Measurements from ENCODE around the gene EARS2.
"Not testable (repeated sequence)": the region's sequence is repeated elsewhere in the genome, so short reads cannot be mapped to it uniquely, and the experiment has no call there.

EARS2 gene
- 6.5 to 16.6 reads per million in 2 donors for total RNA-seq

DNA sequence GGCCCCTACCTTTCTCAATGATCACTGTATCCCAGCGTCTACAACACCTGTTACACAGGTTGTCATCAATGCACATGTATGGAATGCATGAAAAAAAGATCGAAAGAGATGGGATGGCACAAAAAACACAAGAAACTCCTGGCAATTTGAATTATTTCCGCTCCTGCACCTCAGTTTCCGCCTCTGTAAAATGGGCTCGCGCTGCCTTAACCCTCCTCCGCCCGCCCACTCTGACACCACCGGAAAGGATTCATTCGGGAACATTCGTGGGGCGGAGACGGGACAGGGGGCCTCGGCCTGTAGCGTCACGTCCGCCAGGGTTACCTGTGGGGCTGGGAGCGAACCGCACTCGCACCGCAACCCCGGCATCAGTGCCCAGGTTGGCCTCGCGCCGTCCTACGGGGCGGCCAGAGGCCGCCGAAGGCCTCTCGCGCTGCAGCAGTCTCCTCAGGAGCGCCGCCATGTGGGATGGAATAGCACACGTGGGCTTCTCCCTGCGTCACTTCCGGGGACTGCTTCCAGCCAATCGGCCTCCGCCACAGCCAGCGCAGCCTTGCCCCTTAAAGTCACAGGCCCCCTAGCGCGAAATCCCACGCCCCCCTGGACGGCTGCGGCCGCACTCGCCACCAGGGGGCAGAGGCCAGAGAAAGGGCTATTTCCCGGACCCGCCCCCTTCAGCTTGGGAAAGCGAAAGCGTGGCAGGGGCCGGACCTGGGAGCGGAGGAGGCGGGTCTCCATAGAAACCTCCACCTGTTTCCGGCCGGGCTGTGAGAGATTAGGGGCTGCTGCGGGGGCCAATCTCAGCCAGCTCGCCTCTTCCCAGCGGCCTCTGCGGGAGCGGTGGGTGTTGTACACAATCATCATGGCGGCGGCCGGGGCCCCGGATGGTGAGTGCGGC is at the start of gene EARS2, which contains the start of gene UBFD1:
EARS2 (minus strand) TSS at position 470 of the 898 bp plus-strand sequence; CDS start at position 463, 7 bp downstream.
UBFD1 (plus strand) TSS at position 847 of the 898 bp plus-strand sequence; CDS start at position 863, 16 bp downstream.
- DNase-seq: peak; percentile 80 to 98 (median 97)

GRCh38 chr16:23597003-23597756 is 40.0 kb upstream of the EARS2 start:
- peak in 1 of 5 experiments; percentile 48 for DNase-seq

DNA sequence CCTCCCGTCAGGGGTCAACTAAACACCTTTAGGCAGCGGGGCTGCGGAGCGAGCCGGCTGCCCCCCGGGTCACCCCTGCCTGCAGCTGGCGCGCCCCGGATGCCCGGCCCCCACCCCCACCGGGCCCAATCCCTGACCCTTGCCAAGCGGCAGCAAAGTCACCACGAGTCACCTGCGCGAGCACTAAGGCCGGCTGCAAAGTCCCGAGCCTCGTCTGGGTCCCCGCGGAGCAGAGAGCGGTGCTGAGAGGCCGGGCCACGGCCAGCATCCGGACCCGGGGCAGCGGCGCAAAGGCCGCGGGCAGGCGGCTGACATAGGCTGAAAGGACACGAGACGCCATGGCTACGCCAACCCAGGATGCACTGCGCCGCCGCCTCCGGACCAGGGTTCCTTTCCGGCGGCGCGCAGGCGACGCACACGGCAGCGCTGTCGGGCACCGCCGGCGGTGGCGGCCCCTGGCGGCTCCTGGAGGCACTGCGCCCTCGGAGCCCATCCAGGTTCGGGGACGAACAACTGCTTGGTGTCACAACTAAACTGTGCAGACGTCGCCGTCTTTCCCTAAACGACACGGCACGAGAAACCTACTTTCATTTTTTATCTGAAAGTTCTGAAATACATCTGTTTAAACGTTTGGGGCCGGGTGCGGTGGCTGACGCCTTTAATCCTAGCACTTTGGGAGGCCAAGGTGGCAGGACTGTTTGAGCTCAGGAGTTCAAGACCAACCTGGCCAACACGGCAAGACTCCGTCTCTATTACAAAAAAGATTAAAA is 39.0 kb upstream of the EARS2 start, which contains the start of gene NDUFAB1:
NDUFAB1 (minus strand) TSS at position 366 of the 770 bp plus-strand sequence; CDS start at position 340, 26 bp downstream.
- peak; percentile 77 to 93 (median 85) for DNase-seq

GRCh38 chr16:23595246-23595950 is 38.2 kb upstream of the EARS2 start:
- no peak for DNase-seq

DNA sequence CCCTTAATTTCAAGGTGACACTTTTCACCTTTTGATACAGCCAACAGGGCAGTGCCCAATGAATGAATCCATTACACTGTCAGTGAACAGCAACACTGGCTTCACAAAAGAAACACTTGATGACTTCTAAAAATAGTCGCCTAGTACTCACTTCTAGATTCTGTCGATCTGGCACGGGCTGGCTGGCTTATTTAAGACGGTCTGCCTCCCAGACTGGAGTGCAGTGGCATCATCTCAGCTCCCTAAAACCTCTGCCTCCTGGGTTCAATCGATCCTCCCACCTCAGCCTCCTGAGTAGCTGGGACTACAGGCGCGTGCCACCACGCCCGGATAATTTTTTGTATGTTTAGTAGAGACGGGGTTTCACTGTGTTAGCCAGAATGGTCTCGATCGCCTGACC is 37.0 kb upstream of the EARS2 start:
- DNase-seq: no peak

DNA sequence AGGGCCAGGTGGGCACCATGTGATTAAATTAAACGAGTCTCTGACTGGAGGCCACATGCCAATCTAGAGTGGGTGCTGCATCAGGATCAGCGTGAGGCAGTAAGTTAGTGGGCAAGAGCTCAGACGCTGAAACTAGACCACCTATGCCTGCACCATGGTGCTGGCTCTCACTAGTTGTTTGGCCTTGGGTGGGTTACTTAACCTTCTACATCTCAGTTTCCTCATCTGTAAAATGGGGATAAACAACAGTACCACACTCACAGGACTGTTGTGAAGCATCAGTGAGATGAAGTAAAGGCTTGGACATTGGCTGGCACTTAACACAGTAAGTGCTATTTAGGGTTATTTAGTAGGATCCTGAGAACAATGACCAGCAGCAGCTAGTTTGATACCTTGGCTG is 33.0 kb upstream of the EARS2 start:
- no peak for DNase-seq

- DNase-seq: no peak
These were observed 30.6 kb upstream of the EARS2 start for GRCh38 chr16:23587726-23588125.

DNA sequence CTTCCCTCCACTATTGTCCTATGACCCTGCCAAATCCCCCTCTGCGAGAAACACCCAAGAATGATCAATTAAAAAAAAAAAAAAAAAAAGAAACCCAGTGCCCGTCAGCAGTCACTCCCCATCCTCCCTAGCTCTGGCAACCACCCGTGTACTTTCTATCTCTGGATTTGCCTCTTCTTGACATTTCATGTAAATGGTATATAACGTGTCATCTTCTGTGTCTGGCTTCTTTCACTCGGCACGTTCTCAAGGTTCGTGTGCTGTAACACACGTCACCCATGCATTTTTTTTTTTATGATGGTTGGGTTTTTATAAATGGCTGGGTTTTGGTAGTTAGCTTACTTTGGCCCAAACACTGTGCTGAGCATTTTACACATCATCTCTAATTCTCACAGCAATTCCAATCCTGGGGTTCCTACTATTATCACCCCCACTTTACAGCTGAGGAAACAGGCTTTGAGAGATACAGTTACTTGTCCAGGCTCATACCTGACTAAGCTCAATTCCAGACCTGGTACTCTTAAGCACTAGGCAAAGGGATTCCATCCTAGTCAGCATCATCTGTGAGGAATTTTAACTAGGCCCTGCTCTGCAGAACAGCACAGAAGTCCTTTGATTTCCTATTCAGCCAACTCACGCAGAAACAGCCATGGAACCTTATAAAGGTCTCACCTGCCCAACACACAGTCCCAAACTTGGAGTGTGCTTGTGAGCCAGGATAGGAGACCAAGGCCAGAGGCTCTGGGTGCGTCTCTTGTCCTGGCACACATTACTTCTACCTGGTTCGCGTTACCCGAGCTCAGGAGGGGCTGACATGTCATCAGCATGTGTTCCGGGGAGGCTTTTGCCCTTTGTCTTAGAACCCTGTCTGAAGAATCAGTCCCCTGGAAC is 27.3 kb upstream of the EARS2 start:
- no peak for DNase-seq

- DNase-seq: not testable (repeated sequence)
These were observed 26.1 kb upstream of the EARS2 start for GRCh38 chr16:23583271-23583670.

DNA sequence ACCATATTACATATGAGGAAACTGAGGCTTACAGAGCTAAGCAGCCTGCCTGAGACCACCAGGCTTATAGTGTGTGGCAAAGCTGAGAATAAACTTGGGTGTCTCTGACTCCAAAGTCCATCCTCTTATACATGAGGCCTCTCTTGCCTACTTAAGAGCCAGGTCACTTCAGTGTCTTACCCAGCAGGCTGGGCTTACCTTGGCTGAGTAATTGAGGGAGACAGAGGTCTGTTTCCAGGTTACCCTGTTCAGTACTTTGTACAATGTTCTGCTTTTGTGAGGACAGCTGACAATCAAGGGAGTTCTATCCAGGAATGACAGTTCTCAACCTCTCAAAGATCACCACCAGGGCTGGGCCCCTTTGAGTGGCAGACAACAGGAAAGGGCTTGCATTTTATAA is 24.6 kb upstream of the EARS2 start:
- no peak for DNase-seq

DNA sequence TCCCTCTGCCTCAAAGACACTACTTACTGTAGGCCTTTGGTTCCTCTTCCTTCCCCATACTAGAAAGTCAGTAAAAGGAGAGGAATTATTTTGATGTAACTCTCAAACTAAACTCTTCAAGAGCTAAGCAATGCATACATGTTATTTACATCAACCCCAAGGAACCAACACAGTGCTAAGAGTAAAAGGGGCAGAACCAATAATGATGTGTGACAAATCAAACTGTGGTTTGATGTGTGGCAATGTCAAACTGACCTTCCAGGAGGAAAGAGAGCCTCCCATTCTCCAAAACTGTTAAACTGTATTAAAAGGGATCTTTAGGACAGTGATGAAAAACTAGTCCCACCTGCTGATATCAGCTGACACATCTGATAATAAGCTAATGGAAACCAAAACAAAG is 23.2 kb upstream of the EARS2 start:
- no peak for DNase-seq

DNA sequence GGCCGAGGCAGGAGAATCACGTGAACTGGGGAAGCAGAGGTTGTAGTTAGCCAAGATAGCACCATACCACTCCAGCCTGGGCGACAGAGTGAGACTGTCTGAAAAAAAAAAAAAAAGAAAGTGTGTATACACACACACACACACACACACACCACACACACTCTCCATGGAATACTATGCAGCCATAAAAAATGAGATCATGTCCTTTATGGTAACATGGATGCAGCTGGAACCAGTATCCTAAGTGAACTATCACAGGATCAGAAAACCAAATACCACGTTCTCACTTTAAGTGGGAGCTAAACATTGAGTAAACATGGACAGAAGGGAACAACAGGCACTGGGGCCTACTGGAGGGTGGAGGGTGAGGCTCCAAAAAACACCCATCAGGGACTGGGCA is 22.2 kb upstream of the EARS2 start:
- DNase-seq: no peak

GRCh38 chr16:23578101-23578830 is 21.1 kb upstream of the EARS2 start:
- DNase-seq: no peak

DNA sequence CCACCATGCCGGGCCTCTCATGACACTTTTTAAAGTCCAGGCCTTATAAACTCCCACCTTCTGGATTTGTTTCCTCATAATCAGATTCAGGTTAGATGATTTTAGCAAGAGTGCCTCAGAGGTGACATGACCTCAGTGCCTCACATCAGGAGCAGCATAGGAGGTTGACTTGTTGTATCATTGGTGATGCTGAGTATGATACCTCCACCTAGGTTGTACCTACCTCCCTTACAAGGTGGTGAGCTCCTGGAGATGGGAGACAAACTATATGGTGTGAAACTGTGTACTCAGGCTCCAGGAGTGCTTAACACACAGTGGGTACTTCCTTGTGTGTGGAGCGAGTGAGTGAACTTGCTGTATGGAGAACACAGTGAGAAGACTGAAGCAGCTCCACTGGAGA is 20.3 kb upstream of the EARS2 start:
- DNase-seq: no peak

DNA sequence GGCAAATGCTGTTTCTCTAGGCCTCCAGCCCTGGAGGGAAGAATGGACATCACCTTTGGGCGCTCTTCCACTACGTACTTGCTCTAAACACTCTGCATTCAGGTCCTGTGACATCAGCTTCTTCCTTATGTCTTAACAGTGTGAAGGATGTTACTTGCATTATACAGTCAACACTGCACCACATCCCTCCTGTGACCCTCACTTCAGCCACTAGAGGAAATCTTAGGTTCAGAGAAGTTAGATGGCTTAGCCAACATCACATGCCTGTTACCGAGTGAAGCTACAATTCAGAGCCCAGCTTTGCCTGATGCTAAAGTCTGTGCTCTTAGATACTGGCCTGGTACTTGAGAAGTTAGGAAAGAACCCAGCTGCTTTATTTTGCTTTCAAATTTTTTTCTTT is 18.7 kb upstream of the EARS2 start:
- no peak for DNase-seq

DNA sequence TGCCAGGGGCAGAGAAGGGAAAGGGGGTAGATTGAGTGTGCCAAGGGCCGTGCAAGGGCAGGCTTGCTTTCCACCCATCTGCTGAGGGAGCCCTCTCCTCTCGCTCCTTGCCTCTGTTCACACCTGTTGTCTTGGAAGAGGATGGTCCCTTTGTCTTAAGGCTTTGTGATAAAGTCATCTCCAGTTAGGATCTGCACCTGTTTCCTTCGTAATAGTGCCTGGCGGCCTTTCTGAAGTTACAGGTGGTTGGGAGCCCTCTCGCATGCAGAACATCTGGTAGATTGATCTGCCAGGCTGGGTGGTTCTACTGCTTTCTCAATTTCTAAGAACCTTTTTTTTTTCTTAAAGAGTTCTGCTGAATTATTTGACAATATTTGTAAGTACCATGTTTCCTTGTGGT is 16.7 kb upstream of the EARS2 start:
- DNase-seq: no peak

DNA sequence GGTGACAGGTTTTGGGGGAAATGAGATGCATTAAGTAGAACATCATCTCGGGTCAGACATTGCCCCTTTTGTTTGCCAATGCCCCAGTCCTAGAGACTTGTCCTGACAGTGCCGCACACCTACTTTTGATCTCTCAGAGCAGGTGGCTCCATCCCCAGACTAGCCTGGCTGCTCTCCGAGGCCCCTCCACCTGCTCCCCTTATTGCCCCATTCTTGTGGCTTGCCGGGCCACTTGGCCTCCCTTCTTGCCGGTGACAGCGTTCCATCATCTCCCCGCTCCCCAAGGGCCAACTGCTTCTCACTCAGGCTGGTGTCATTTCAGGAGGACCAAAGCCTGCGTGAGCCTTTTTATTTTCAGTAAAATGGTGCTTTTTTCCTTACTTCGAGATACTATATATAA is 15.2 kb upstream of the EARS2 start:
- no peak for DNase-seq

DNA sequence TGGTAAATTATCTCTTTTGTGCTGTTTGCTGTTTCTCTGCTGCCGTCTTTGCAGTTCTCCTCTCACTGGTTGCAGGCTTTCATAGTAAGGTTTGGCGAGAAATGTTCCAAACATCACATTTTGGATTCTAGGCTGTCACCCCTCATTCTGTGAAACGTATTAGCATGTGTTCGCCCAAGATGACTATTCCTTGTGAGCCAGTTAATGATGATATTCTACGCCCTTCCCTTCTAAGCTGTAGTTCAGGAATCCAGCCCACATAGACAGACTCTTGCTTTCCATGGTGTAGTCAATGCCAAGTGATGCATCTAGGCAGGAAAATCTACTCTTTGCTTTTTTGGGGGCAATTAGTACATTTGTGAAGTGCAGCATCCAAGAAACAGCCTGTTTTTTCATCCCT is 14.7 kb upstream of the EARS2 start:
- no peak for DNase-seq

DNA sequence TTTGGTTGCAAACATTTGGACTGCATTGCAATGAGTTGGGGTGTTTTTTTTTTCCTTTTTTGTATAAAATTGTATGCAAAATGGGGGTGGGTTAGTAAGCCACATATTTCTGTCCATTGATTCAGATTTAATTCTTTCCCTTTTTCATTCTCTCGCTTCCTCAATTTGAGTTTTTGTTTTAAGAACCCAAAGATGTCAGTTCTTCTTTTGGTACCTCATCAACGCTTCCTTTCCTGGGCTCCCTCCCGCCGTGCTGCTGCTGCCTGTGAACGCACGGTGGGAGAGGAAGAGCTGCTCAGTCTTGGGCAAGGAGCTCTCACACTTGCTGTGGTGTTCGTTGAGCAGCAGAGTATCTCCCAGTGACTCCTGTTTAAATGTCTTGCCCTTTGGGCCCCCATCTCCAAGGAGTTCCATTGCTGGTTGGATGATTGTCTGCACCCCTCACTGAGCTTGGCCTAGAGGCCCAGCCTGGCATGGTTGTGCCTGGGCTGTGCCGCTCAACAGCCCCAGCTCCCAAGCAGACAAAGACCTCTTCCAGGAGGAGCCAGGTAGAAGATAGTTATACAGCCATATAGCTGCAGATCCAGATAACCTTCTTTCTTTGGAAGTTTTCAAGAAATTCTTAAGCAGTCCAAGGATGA is 14.0 kb upstream of the EARS2 start:
- DNase-seq: no peak

- DNase-seq: no peak
These were observed 10.5 kb upstream of the EARS2 start for GRCh38 chr16:23567602-23568001.
